Measurements from ENCODE around the gene FLNC. TPM values are rescaled to one million over a fixed set of nuclear protein-coding genes. Genes with fewer than 3 reads are reported as not detected.

Gene FLNC
- total and polyA plus RNA-seq, 2 of the 4 experiments (the other 2 are of a cell fraction): 116 to 154 TPM

- Histone ChIP-seq H2AFZ (replicated peaks; ENCODE audit: low read length, poor library complexity) (peak overlapping the region; percentile 89), H3K27ac (ENCODE audit: insufficient read depth, low read length) (no peak overlapping the region), H3K27me3 (ENCODE audit: control insufficient read depth, insufficient read depth, low read length) (0 out of 2 replicates have a peak, but pooled peaks cover 2% of the 10 kb centered on the region), H3K9me3 (ENCODE audit: control insufficient read depth, insufficient read depth, low read length) (no peaks in the 10 kb centered on the region), H2BK120ac (ENCODE audit: low read depth, low read length) (no peak overlapping the region), H2BK5ac (ENCODE audit: low read depth, low read length, poor library complexity, severe bottlenecking) (no peak overlapping the region), H2BK15ac (ENCODE audit: low read depth, low read length) (no peak overlapping the region), H4K20me1 (ENCODE audit: insufficient read depth, low read length) (peaks cover 5% of the 10 kb centered on the region; the same call in 1 of the 2 replicates), H3K23ac (ENCODE audit: low read depth, low read length) (no peak overlapping the region), H4K91ac (ENCODE audit: insufficient read depth, low read depth, low read length) (no peak overlapping the region), H3K14ac (replicated peaks; ENCODE audit: low read depth, low read length) (no peak overlapping the region), H2AK5ac (ENCODE audit: low read depth, low read length) (no peak overlapping the region), H3K79me1 (ENCODE audit: low read depth in 1 of 2, low read length in 2 of 2) (no peaks in the 10 kb centered on the region), H3K4ac (ENCODE audit: low read depth, low read length) (no peak overlapping the region), H3K18ac (ENCODE audit: low read depth, low read length) (no peak overlapping the region), H2BK20ac (ENCODE audit: low read depth, low read length) (no peak overlapping the region), H2AK9ac (replicated peaks; ENCODE audit: low read depth, low read length, poor library complexity) (peak overlapping the region; percentile 0), H4K8ac (ENCODE audit: low read depth in 2 of 2, low read length in 2 of 2) (peak overlapping the region in 1 of 2 experiments; percentile 11; a peak in 1 of 4 replicates), H3K4me1 (ENCODE audit: control insufficient read depth, insufficient read depth, low read length) (peaks cover 6% of the 10 kb centered on the region), H3K9me1 (ENCODE audit: insufficient read depth, low read length) (peaks cover 4% of the 10 kb centered on the region; the same call in 1 of the 2 replicates), H3K36me3 (ENCODE audit: control insufficient read depth, insufficient read depth, low read length) (no peaks in the 10 kb centered on the region), H4K5ac (ENCODE audit: low read depth, low read length) (no peak overlapping the region), H3K56ac (ENCODE audit: extremely low read depth, insufficient read depth, low read length) (no peak overlapping the region), H3K4me2 (ENCODE audit: low read depth, low read length) (peak overlapping the region; percentile 2; the same call in 1 of the 2 replicates), H3K4me3 (ENCODE audit: insufficient read depth, low read depth, low read length) (no peak overlapping the region), H3K9ac (ENCODE audit: low read depth, low read length) (no peak overlapping the region)
- DNase-seq (peak; percentile 89), ATAC-seq (ENCODE audit: low read depth) (peak; percentile 95)
- ChIA-PET POLR2A (ENCODE audit: unreplicated experiment) (no interaction called here), CTCF (no interaction called here)
- TF ChIP-seq CEBPB (IDR thresholded peaks at IDR 0.05; ENCODE audit: low read depth, low read length) (0 out of 2 replicates have a peak, but pooled peaks have one; percentile 5), RCOR1 (IDR thresholded peaks at IDR 0.05; ENCODE audit: insufficient replicate concordance, low read length) (no peak), MAZ (IDR thresholded peaks at IDR 0.05; ENCODE audit: borderline replicate concordance, low read depth, low read length) (0 out of 2 replicates have a peak, but pooled peaks have one; percentile 18), RAD21 (IDR thresholded peaks at IDR 0.05; ENCODE audit: low read length) (no peak; the same call in 1 of the 2 replicates), FOS (IDR thresholded peaks at IDR 0.05; ENCODE audit: low read depth, low read length) (peak; percentile 94), USF2 (IDR thresholded peaks at IDR 0.05; ENCODE audit: low read depth, low read length) (no peak; the same call in 1 of the 2 replicates), NFE2L2 (IDR thresholded peaks at IDR 0.05; ENCODE audit: low read depth, low read length) (no peak)
- TF ChIP-seq, protein P1, sequence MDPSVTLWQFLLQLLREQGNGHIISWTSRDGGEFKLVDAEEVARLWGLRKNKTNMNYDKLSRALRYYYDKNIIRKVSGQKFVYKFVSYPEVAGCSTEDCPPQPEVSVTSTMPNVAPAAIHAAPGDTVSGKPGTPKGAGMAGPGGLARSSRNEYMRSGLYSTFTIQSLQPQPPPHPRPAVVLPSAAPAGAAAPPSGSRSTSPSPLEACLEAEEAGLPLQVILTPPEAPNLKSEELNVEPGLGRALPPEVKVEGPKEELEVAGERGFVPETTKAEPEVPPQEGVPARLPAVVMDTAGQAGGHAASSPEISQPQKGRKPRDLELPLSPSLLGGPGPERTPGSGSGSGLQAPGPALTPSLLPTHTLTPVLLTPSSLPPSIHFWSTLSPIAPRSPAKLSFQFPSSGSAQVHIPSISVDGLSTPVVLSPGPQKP (IDR thresholded peaks at IDR 0.05; ENCODE audit: borderline replicate concordance, low read depth, low read length): no peak
- intact Hi-C loops (cut with micrococcal nuclease) (no loop called here), in situ Hi-C loops (cut with MboI; ENCODE audit: low sequenced_read_pairs) (no loop called here), dilution Hi-C loops (cut with HindIII; ENCODE audit: low sequenced_read_pairs, unreplicated experiment) (no loop called here)
- 8% methylated on average over 6 of the region's 15 CpGs; no CpG with 5 or more reads in 1 of the 2 experiments for whole genome bisulfite sequencing, 2 experiments (ENCODE audit: extremely low coverage in 2 of 2, insufficient read length in 1 of 2)
- BruUV-seq (replicated peaks): no TSS peak
These were observed 46.9 kb upstream of the FLNC start for GRCh38 chr7:128783143-128783861.

Measured in IMR-90 (cell line).